Esophagus squamous epithelium (tissue), 4 donors: ENCODE data around the gene ABCA12.

Source experiments
- POLR2A ChIP-seq, 4 donors: fragments of 450-650 bp; IDR thresholded peaks; one replicate each; pipeline ENCODE4 v1.6.1; 2017; ENCODE audit warnings: antibody characterized with exemption in 4 of 4, mild to moderate bottlenecking in 4 of 4, moderate library complexity in 3 of 4
- TF ChIP-seq, protein P1 (sequence below), 6 experiments: fragments of 450-650 bp in 4 of 6; fragments of 200-600 bp in 2 of 6; sonication (generic) in 2 of 6; IDR thresholded peaks; one replicate each; pipeline ENCODE4 v1.5.1; 2016 to 2019; ENCODE audit warnings: antibody characterized with exemption in 6 of 6, mild to moderate bottlenecking in 4 of 6, moderate library complexity in 4 of 6

- TF ChIP-seq, protein P1, sequence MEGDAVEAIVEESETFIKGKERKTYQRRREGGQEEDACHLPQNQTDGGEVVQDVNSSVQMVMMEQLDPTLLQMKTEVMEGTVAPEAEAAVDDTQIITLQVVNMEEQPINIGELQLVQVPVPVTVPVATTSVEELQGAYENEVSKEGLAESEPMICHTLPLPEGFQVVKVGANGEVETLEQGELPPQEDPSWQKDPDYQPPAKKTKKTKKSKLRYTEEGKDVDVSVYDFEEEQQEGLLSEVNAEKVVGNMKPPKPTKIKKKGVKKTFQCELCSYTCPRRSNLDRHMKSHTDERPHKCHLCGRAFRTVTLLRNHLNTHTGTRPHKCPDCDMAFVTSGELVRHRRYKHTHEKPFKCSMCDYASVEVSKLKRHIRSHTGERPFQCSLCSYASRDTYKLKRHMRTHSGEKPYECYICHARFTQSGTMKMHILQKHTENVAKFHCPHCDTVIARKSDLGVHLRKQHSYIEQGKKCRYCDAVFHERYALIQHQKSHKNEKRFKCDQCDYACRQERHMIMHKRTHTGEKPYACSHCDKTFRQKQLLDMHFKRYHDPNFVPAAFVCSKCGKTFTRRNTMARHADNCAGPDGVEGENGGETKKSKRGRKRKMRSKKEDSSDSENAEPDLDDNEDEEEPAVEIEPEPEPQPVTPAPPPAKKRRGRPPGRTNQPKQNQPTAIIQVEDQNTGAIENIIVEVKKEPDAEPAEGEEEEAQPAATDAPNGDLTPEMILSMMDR (IDR thresholded peaks at IDR 0.05) = no peak
- TF ChIP-seq POLR2A (IDR thresholded peaks at IDR 0.05) = no peak
These were observed 11.1 kb upstream of the ABCA12 start for GRCh38 chr2:215149486-215149885.
